C4-2B (cell line): ENCODE results near the gene PPIL6.

Source experiments
- ZFX ChIP-seq: fragments of 450-650 bp; IDR thresholded peaks from 2 replicates; pipeline ENCODE4 v1.6.1; 2017
- TF ChIP-seq, protein P1 (sequence below): fragments of 450-650 bp; conservative IDR thresholded peaks from 2 replicates; pipeline ENCODE4 v1.5.1; 2017; ENCODE audit warnings: mild to moderate bottlenecking

- TF ChIP-seq, protein P1, sequence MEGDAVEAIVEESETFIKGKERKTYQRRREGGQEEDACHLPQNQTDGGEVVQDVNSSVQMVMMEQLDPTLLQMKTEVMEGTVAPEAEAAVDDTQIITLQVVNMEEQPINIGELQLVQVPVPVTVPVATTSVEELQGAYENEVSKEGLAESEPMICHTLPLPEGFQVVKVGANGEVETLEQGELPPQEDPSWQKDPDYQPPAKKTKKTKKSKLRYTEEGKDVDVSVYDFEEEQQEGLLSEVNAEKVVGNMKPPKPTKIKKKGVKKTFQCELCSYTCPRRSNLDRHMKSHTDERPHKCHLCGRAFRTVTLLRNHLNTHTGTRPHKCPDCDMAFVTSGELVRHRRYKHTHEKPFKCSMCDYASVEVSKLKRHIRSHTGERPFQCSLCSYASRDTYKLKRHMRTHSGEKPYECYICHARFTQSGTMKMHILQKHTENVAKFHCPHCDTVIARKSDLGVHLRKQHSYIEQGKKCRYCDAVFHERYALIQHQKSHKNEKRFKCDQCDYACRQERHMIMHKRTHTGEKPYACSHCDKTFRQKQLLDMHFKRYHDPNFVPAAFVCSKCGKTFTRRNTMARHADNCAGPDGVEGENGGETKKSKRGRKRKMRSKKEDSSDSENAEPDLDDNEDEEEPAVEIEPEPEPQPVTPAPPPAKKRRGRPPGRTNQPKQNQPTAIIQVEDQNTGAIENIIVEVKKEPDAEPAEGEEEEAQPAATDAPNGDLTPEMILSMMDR = no peak
- TF ChIP-seq ZFX = no peak
These were observed 19.7 kb downstream of the PPIL6 start for GRCh38 chr6:109420751-109421150.
